HG02852 (cell line): ENCODE data around the gene PNPLA4.

ENCODE experiments used
- ATAC-seq: cut with Tn5 transposase; IDR thresholded peaks from one replicate; pipeline ENCODE4 v1.9.1; 2021; ENCODE audit warnings: mild to moderate bottlenecking, moderate library complexity; ENCODE audit not compliant: unreplicated experiment

PNPLA4 gene, protein sequence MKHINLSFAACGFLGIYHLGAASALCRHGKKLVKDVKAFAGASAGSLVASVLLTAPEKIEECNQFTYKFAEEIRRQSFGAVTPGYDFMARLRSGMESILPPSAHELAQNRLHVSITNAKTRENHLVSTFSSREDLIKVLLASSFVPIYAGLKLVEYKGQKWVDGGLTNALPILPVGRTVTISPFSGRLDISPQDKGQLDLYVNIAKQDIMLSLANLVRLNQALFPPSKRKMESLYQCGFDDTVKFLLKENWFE

DNA sequence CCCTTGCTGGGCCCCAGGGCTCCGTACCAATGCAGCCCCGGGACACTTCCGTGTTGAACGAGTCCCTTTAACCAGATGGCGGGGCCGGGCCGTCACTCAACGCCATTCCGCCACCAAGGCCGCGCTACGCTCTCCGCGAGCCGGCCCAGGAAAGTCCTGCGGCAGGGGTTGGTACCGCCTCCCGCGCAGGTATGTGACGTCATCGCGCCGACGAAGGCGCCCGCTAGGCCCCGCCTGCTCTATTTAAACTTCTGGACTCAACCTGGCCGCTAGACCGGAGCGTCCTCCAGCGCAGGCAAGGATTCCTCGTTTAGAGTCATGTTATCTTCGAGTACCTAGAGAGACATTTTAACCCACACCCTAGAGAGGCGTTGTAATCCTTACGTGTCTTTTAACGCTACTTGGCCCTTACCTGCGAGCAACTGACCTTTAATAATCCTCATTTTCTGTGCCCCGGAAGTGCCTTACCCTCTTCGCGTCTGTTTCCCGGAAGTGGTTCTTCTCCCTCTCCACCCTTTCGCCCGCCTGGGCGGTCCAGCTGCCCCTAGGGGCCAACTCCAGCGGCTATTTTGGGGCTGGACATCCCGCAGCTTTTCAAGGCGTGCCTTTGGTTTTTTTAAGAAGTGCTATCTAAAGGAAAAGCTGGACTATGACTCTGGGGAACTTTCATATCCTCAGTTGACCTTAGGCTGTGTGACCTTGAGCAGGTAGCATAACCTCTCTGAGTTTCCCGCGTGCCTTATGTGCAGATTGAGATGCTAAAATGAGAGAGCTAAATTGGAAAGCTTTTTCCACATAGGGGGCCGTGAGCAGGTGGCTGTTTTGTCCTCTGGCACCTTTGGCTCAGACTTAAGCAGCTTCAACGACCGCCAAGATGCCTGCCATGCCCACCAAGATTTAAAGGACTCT is at the start of gene PNPLA4:
Gene PNPLA4, minus strand, starts transcription at position 155 of the 909 bp plus-strand sequence. CDS start 1,294 bp downstream, outside the sequence.
- ATAC-seq, result peak; percentile 88

DNA sequence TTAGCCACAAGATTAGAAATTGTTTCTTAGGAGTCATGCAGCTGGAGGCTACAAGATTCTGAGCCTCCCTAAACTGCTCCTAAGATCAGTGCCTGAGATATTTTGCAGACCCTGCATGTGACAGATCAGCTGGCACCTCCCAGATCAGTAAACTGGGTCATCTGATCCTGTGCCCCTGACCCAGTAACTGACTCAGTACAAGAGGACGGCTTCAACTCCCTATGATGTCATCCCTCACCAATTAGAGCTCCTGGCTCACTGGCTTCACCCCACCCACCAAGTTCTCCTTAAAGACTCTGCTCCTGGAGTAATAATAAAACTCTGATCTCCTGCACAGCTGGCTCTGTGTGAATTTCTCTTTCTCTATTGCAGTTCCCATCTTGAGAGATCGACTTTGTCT is 45.4 kb upstream of the PNPLA4 start:
- no peak for ATAC-seq

DNA sequence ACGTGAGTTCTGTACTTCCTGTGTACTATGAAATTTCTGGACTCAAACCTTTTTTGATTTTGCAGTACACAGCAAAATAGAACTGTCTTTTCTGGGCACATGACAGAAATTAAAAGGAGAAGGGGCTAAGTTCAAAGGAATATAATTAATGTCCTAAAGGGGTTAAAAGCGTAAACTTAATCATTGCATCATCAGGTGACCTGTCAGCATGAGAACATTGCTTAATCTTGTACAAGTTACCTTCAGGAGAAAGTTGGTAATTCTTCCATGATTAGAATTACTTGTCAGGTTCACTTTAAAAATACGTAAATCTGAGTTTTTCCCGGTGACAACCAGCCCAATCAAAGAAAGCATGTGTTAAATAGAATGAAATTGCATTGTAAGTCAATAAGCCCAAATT is 43.2 kb upstream of the PNPLA4 start:
- ATAC-seq, result no peak

DNA sequence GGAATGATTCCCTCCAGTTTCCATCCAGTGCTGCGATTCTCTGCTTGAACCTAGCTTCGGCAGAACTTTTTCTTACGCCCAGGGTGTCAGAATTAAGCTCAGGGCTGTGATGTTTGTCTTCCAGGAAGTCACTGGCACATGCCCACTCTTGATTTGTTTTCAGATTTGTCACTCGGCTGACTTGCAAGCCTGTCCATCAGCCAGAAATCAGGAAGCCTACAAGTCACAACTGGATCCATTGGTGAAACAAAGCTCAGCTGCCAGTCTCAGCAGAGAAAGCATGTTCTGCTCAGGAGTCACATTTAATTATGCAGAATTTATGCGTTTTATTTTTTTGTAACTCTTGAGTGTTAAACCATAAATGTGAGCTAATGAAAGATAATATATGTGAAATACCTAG is 38.2 kb upstream of the PNPLA4 start:
- no peak for ATAC-seq

DNA sequence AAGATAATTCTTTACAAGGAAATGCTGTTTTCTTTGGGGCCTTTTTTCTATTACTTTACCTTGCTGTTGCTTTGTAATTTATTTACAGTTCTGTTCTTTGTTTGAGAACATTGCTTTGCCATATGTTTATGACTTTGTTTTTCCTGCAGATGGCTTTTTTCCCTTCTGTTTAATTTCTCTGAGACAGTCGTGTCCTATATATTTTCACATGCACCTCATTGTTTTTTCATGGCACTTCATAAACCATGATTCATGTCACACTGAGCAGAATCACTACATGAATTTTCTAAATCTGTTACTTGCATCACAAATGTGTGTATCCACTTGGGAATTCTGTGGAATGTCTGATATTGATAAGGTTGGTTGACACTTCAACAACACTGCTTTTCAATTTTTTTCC is 33.0 kb upstream of the PNPLA4 start:
- ATAC-seq, result no peak

DNA sequence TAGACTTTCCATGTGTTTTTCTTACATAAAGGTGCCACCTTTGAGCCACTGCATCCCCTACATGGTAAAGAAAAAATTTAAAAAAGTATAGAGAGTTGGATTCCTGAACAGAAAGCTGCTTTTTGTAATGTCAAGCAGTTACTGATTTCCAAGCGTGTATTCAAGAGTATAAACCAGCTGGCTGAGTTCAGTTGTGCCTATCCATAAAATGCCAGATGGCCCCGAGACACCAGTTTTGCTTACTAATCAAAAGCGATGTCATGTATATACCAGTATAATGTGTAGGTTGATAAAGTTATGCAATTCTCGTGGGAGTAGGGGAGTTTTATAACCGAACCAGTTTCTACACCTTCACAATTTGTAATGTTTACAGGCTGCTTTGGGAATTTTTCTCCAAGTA is 26.2 kb upstream of the PNPLA4 start:
- ATAC-seq, result no peak

DNA sequence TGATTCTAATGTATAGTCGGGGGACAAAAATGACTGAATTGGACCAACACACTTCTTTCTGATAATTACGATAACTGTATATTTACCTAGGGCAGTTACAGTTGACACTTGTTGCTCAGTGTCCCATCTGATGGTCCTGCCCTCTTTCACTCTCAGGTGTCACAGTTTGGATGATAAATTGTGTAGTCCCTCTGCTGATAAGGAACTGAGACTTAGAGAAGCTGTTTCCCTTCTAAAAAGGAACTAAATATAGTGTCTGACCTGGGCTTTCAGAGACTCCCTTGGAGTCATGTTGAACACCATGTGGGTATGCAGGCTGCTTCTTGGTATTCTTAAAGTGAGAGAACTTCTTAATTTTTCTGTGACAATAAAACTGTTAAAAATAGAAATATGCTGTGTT is 23.7 kb upstream of the PNPLA4 start:
- ATAC-seq, result peak; percentile 97

DNA sequence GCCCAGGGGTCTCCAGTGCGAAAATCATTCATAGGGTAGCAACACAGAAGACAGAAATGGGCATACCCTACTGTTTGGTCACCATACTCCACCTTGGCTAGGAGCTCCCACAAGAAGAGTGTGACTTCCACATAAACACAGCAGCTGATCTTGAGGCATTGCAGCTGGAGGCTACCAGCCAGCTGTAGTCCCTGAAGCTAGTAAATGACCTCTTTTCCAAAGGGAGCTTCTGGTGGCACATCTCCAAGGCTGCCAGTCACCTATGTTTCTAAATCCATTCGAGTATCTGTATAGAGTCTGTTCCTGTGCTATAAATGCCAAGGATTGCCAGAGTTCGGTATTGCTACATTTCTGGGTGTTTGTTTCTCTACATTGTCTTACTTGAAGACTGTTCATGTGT is 21.3 kb upstream of the PNPLA4 start:
- no peak for ATAC-seq

DNA sequence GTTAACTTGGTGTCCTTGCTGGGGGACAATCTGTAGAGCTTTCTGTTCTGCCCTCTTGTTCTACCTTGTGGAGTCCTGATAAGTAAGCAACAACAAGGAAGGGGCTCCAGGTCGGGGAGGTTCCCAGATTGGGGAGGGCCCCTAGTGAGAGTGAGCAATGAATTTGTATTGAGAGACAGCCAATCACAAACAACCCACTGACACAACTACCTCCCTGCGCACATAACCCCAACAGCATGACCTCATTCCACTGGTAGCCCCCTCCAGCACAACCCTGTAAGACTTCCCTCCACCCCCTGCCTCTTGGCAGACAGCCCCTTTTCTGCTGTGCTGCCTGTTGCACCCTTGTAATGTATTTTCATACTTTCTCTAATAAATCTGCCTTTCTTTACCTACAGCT is 19.7 kb upstream of the PNPLA4 start:
- no peak for ATAC-seq

DNA sequence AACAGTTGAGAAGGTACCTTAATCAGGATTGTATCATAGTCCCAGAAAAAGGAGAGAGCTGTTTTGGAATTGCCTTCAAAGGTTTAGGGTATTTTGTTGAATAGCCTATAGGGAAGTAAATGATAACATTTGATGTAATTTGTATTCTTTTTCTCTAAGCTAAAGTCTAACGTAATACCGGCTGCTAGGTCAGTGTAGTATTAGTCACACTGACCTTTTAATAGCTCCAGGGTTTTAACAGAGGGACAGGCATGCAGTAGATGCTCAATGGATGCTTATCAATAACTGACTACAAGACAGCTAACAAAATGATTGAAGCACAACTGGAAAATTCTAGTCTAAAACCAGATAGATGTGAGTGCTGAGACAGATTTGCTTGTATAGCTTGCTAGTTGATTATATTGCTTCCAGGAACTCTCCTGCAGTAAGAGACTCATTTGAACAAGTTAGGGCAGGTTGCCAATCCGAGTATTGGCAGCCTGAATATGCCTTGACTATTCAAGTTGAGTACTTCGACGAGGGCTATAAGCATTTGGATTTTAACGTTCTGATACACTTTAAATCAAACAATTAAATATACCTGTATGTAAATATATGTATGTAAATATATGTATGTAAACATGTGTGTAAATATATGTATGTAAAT is 16.5 kb upstream of the PNPLA4 start:
- ATAC-seq, result no peak

DNA sequence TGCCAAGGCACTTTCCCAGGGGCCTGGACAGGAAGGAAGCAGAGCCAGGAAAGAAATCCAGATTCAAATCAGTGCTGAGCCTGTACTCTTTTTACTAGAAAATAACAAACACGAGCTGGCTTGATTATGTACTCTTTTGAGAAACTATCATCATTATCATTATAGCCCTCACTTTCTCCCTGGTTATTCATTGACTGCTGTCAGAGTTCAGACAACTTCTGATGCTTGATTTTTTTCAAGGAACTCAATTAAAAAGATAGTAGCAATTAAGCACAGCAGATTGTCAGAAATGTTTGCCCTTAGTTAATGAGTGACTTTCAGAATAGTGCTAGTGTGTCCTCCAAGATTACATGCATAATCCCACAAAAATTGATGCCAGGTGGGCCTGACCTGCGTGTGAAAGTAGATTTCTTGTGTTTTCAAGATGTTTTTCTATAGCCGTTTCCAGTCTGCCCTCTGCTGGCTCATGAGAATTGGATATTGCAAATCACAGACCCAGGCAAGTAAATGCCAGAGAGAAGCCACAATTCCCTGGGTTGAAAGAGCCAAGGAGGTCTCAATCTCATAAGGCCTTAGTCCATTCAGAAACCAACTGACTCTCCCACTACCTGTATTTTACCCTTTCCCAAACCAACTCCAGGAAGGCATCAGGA is 14.3 kb upstream of the PNPLA4 start:
- ATAC-seq, result peak; percentile 46

DNA sequence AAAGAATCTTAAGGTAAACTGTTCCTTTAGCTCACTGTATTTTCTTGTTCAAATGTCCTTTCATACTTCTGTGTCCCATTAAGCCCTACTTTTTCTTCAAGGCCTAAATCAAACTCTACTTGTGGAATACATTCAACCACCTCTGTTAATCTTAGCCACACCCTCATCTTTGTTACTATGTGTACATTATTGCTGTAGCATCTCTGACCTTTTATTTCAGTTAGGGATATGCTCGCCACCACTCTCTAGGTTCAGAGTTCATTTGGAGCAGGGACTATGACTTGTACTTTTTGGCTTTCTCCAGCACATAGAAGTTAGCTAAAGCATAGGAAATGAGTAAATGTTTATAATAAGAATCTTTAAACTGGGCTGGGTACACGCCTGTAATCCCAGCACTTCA is 6.8 kb upstream of the PNPLA4 start:
- no peak for ATAC-seq

DNA sequence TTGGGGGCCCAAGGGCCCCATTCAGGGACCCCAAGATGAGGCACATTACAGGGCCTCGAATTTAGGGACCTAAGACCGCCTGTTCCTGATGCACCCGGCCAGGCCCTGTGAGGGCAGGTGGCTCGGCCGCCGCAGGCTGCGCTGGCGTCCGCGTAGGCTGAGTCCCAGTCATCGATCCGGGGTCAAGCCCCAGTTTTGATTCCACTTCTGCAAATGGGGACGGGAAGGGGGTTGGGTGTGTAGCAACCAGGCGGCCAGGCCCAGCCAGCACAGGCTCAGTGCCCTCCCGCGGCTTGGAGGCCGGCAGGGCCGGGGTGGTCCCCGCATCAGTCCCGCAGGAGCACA is 327 bp downstream of the PNPLA4 start:
- ATAC-seq, result no peak

DNA sequence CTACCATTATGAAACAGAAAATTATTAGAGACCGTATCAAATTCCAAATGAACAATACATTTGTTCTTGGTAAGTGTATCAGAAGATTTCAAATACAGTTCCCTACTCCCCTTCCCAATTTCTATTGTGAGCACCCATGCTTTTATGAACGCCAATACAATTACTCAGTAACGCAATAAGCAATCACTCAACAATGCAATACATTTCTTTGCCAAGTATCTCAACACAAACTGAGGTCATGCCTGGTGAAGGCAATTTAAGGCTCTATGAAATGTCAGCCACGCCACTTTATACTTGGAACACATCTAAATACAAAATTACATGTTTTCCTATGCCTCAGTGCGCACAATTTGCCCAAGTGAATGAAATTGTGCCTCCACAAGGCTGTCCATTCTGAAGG is 712 bp downstream of the PNPLA4 start:
- no peak for ATAC-seq

DNA sequence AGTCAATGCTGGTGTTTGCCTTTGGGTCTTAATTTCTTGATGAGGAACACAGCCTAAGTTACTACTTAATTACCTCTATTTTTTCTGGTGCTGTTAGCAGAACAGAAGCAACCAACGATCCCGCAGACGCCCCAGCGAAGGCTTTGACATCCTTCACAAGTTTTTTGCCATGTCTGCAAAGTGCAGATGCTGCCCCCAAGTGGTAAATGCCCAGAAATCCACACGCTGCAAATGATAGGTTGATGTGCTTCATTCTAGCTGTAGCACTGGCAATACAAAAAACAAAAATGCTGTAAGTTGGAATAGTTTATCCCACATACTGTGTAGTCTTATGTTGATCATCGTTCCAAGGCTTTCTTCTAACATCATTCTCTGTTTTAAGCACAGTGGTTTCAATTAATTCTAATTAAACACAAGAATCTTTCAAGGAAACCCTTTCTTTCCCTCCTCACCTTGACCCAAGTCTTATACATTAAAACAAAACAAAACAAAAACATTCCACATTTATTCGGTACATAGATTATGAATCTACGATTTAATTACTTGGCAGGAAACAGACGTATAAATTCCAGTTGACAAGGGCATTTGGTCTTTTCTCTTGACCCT is 1.2 kb downstream of the PNPLA4 start:
- ATAC-seq, result peak; percentile 29

DNA sequence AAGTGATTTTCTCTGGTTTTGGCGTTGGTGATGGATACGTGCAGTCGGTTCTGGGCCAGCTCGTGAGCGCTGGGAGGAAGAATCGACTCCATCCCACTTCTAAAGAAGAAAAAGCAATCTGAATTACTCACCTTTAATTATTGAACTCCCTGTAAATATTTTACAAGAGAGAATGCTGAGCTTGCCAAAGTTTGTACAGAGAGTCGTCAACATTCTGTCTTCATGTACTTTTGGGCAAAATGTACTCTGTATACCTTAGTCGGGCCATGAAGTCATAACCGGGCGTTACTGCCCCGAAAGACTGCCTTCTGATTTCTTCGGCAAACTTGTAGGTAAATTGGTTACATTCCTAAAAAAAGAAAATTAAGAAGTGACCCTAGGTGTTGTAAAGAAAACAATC is 5.5 kb downstream of the PNPLA4 start:
- ATAC-seq, result no peak

DNA sequence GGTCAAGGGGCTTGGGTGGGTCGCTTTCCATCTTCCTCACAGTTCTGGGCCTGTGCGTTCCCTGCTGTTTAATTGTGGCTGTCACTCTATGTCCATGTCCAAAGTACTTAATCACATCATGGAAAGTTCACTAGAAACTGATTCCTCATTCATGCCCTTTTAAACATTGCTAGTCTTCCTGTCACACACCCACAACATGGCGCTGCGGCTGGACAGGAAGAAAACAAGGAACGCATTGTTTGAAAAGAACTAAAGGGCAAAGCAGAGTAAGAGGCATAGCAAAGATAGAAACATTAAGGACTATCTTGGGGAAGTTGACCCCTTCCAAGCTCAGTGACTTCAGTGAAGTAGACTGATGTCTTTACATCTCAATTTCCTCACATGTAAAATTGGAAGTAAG is 18.4 kb downstream of the PNPLA4 start:
- ATAC-seq, result no peak

DNA sequence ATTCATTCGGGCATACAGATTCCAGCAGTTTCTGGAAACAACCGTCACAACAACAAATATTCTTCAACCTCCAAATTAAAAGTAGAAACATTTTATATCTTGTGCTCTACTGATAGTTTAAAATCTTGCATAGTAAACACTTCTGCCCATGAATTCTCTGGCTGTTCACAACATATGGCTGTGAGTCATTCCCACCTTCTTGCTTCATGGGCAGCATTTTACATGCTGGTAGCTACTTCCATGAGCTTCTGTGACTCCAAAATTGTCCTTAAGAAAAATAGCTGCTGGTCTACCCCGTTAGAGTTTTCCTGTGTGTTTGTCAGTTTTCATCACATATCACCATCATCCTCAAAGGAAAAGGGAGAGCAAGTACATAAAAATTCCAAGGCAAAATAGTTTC is 22.7 kb downstream of the PNPLA4 start:
- ATAC-seq, result no peak

DNA sequence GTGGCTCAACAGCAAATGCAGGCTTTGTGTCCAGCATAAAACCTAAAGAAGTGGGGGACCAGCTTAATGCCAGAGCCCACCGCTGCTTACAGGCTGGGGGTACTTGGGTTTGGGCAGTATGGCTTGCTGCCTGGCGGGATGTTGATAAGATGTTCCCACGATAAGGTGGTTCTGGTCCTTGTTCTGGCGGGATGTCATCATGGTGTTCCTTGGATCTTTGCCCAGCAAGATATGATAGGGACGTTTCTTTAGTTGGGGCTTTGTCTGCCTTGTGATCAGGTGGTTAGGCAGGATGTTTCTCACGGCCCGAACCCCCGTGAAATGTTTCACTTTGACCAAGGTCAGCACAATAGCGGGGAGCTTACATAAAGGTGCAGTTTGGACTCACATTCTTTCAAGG is 35.3 kb downstream of the PNPLA4 start:
- no peak for ATAC-seq

DNA sequence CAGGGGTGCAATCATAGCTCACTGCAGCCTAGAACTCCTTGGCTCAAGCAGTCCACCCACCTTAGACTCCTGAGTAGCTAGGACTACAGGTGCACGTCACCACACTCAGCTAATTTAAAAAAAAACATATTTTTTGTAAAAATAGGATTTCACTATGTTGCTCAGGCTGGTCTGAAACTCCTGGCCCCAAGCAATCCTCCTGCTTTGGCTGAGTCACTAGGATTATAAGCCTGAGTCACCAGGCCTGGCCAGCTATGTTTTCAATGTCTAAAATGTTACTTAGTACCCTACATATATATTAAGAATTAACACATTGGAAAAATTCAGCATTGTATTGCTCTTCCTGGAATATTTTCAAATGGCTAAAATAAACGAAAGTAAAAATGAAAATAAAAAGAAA is 37.5 kb downstream of the PNPLA4 start:
- no peak for ATAC-seq

DNA sequence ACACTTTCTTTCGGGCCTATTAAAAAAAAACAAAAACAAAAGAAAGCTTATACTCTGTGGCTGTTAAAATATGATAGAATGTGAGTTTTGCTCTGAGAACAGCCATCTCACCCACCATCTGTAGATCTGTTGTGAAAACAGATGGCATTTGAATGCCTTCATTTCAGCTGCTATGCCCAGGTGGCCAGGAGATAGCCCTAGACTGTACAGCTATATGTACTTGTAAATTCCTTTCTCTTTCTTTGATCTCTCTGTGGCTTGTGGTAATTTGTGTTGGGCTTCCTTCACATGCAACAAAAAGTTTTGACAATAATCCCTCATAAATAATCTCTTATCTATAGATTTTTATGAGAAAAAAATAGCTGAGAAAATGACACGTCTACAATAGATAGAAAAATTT is 38.1 kb downstream of the PNPLA4 start:
- ATAC-seq, result no peak
